HepG2 (cell line): Measurements from ENCODE around the gene CFAP300. TPM values are rescaled to one million over a fixed set of nuclear protein-coding genes. Genes with fewer than 3 reads are reported as not detected.

Experiments used
- AGO1 ChIP-seq: fragments of 200-400 bp; formaldehyde crosslinking; IDR thresholded peaks from 2 replicates; pipeline ENCODE4 v1.6.1; 2017; ENCODE audit warnings: mild to moderate bottlenecking, low read depth, low read length, moderate library complexity; ENCODE audit not compliant: poor library complexity, severe bottlenecking
- CCAR2 ChIP-seq: fragments of 200-400 bp; formaldehyde crosslinking; optimal IDR thresholded peaks from 2 replicates; pipeline ENCODE3; 2018; ENCODE audit warnings: low read depth, mild to moderate bottlenecking, low read length, moderate library complexity
- CEBPZ ChIP-seq: IDR thresholded peaks from 2 replicates; pipeline ENCODE4 v1.6.1; 2012; ENCODE audit warnings: low read length, improper control_type of control experiment
- FLYWCH1 ChIP-seq: sonication (generic); formaldehyde crosslinking; IDR thresholded peaks from 2 replicates; pipeline ENCODE4 v1.8.1; 2023; ENCODE audit warnings: mild to moderate bottlenecking, missing genetic modification reagents
- KDM3A ChIP-seq: IDR thresholded peaks from 2 replicates; pipeline ENCODE4 v1.6.1; 2018; ENCODE audit warnings: low read depth, missing compliant biosample characterization
- LCORL ChIP-seq, 2 experiments: fragments of 450-650 bp in 1 of 2; sonication (generic) in 1 of 2; formaldehyde crosslinking in 1 of 2; IDR thresholded peaks; 2 replicates each; pipeline versions ENCODE4 v1.5.0 to v1.6.1; 2017 to 2020; ENCODE audit warnings: antibody characterized with exemption in 1 of 2, missing genetic modification reagents in 1 of 2
- PAXIP1 ChIP-seq: sonication (generic); formaldehyde crosslinking; conservative IDR thresholded peaks from 2 replicates; pipeline ENCODE4 v1.4.0; 2020; ENCODE audit warnings: mild to moderate bottlenecking, missing genetic modification reagents, moderate library complexity
- PHF20 ChIP-seq: sonication (generic); formaldehyde crosslinking; IDR thresholded peaks from 2 replicates; pipeline ENCODE4 v1.5.0; 2020; ENCODE audit warnings: mild to moderate bottlenecking, missing genetic modification reagents
- TAF1 ChIP-seq: sonication (generic); formaldehyde crosslinking; IDR thresholded peaks from 2 replicates; pipeline ENCODE4 v1.4.0; 2020; ENCODE audit warnings: missing genetic modification reagents
- THRA ChIP-seq: sonication (generic); formaldehyde crosslinking; IDR thresholded peaks from 2 replicates; pipeline ENCODE4 v1.4.0; 2020; ENCODE audit warnings: missing genetic modification reagents, borderline replicate concordance
- YEATS2 ChIP-seq: sonication (generic); formaldehyde crosslinking; IDR thresholded peaks from 2 replicates; pipeline ENCODE4 v1.4.0; 2020; ENCODE audit warnings: missing genetic modification reagents, borderline replicate concordance
- YEATS4 ChIP-seq: sonication (generic); formaldehyde crosslinking; IDR thresholded peaks from 2 replicates; pipeline ENCODE4 v1.4.0; 2020; ENCODE audit warnings: missing genetic modification reagents, borderline replicate concordance
- ZNF121 ChIP-seq: sonication (generic); formaldehyde crosslinking; IDR thresholded peaks from 2 replicates; pipeline ENCODE4 v1.5.0; 2020; ENCODE audit warnings: mild to moderate bottlenecking, missing genetic modification reagents
- ZNF460 ChIP-seq: sonication (generic); formaldehyde crosslinking; IDR thresholded peaks from 2 replicates; pipeline ENCODE4 v1.5.1; 2020; ENCODE audit warnings: missing genetic modification reagents, mild to moderate bottlenecking, borderline replicate concordance
- ZNF513 ChIP-seq: sonication (generic); formaldehyde crosslinking; conservative IDR thresholded peaks from 2 replicates; pipeline ENCODE4 v1.5.0; 2020; ENCODE audit warnings: missing genetic modification reagents
- ZNF614 ChIP-seq: IDR thresholded peaks from 2 replicates; pipeline ENCODE4 v1.6.1; 2018; ENCODE audit warnings: missing biosample characterization, missing genetic modification reagents, inconsistent platforms, borderline replicate concordance
- ZNF784 ChIP-seq: sonication (generic); formaldehyde crosslinking; IDR thresholded peaks from 2 replicates; pipeline ENCODE4 v1.5.1; 2020; ENCODE audit warnings: missing genetic modification reagents, mild to moderate bottlenecking, borderline replicate concordance
- polyA plus RNA-seq, 8 experiments: library from polyadenylated mRNA; depleted of rRNA in 3 of 8; stranded (reverse) in 7 of 8; unstranded in 1 of 8; fragments of >200 nt; fragmentation: Illumina TruSeq in 4 of 8; extraction: Trizol in 4 of 8; gene quantifications; 2 replicates each; pipeline versions ENCODE4 v1.2.1 to v1.2.3, GENCODE V29; 2011 to 2016; ENCODE audit warnings: low read depth in 4 of 8, missing spikeins in 1 of 8, mixed read lengths in 1 of 8; ENCODE audit not compliant: insufficient read depth in 1 of 8
- total RNA-seq, 5 experiments: library from RNA; depleted of rRNA; stranded (reverse); fragments of >200 nt; fragmentation: Illumina TruSeq; extraction: Trizol; gene quantifications; 2 replicates each; pipeline ENCODE4 v1.2.3, GENCODE V29; 2016; ENCODE audit warnings: low read depth in 1 of 5

Gene CFAP300
- total and polyA plus RNA-seq, 2 of the 13 experiments (the other 11 are each of a cell fraction or from before 2014, with no cell fraction given), result not detected

GRCh38 chr11:102006835-102007566 is 40.2 kb upstream of the CFAP300 start (continued):
- peak; percentile 84 for TF ChIP-seq ZNF614 (CRISPR knock-in tag)
- TF ChIP-seq CEBPZ, result no peak
- TF ChIP-seq YEATS2 (CRISPR knock-in tag), result peak; percentile 49; the same call in 1 of the 2 replicates
- TF ChIP-seq ZNF513 (CRISPR knock-in tag), result no peak
- peak; percentile 94; the same call in 1 of the 2 replicates for TF ChIP-seq ZNF460 (CRISPR knock-in tag)
- no peak for TF ChIP-seq AGO1
- TF ChIP-seq PHF20 (CRISPR knock-in tag), result no peak
- no peak for TF ChIP-seq TAF1 (CRISPR knock-in tag)
- no peak for TF ChIP-seq KDM3A (CRISPR knock-in tag)
- peak; percentile 65; the same call in 1 of the 2 replicates for TF ChIP-seq THRA
- no peak; the same call in 1 of the 2 replicates for TF ChIP-seq YEATS4
- peak; percentile 66 for TF ChIP-seq PAXIP1
- no peak for TF ChIP-seq LCORL (IDR thresholded peaks at IDR 0.05)
- no peak for TF ChIP-seq LCORL (CRISPR knock-in tag; IDR thresholded peaks at IDR 0.05)
- no peak for TF ChIP-seq FLYWCH1 (CRISPR knock-in tag)
- TF ChIP-seq ZNF784, result no peak
- no peak for TF ChIP-seq ZNF121
- no peak for TF ChIP-seq CCAR2
